ENCODE results near the gene CUTA. TPM values are rescaled to one million over a fixed set of nuclear protein-coding genes. Genes with fewer than 3 reads are reported as not detected.

The CUTA gene
- polyA plus RNA-seq, 1 of the 3 experiments (the other 2 are of a cell fraction), result 444 TPM

DNA sequence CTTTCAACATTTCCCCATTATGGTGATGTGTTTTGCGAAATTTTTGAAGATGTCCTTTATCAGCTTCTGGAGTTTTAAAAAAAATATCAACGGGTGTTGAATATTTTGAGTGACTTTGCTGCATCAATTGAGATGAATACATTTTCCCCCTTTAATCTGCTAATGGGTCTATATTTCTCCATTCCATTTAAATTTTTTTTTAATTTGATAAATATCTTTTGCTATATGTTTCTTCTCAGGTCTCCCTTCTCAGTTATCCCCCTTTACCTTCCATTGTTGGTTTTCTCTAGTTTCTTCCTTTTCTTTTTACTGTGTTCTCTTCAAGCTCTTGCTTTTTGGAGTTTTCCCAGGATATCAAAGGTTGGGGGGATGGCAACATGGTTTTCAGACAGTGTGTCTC is 27.7 kb downstream of the CUTA start:
- CTCF ChIA-PET, result interaction anchor here (0.8 to 2.5 kb wide), 13 partner anchors 11 to 141 kb away, joined by 3 to 22 read pairs (median 5); partner anchors contain the start of genes CUTA and PHF1
- no peaks in the 10 kb centered on the region for H3K9me2 ChIP-seq
- no peak overlapping the region for H3K9ac ChIP-seq
- H3K9me3 ChIP-seq, result no peaks in the 10 kb centered on the region
- POLR2A ChIA-PET, result no interaction called here
- TF ChIP-seq RXRA (IDR thresholded peaks at IDR 0.05; ENCODE audit: borderline replicate concordance, low read depth) (no peak), CHD2 (IDR thresholded peaks at IDR 0.05; ENCODE audit: low read length, partially characterized antibody) (no peak), FOXJ3 (CRISPR knock-in tag; IDR thresholded peaks at IDR 0.05) (no peak), MXI1 (IDR thresholded peaks at IDR 0.05; ENCODE audit: low read depth, low read length) (no peak), TCF12 (IDR thresholded peaks at IDR 0.05) (no peak), ELF1 (IDR thresholded peaks at IDR 0.05) (no peak), SIN3A (IDR thresholded peaks at IDR 0.05; ENCODE audit: borderline replicate concordance, low read depth, low read length) (no peak), JUND (IDR thresholded peaks at IDR 0.05) (no peak), EZH2phosphoT487 (IDR thresholded peaks at IDR 0.05; ENCODE audit: borderline replicate concordance, low read depth) (no peak), MEF2A (IDR thresholded peaks at IDR 0.05; ENCODE audit: borderline replicate concordance, low read depth) (no peak), RCOR1 (IDR thresholded peaks at IDR 0.05; ENCODE audit: low read length) (no peak)
- TF ChIP-seq, protein P1, sequence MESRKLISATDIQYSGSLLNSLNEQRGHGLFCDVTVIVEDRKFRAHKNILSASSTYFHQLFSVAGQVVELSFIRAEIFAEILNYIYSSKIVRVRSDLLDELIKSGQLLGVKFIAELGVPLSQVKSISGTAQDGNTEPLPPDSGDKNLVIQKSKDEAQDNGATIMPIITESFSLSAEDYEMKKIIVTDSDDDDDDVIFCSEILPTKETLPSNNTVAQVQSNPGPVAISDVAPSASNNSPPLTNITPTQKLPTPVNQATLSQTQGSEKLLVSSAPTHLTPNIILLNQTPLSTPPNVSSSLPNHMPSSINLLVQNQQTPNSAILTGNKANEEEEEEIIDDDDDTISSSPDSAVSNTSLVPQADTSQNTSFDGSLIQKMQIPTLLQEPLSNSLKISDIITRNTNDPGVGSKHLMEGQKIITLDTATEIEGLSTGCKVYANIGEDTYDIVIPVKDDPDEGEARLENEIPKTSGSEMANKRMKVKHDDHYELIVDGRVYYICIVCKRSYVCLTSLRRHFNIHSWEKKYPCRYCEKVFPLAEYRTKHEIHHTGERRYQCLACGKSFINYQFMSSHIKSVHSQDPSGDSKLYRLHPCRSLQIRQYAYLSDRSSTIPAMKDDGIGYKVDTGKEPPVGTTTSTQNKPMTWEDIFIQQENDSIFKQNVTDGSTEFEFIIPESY (IDR thresholded peaks at IDR 0.05; ENCODE audit: borderline replicate concordance, low read depth), result no peak
- TF ChIP-seq, protein P2, sequence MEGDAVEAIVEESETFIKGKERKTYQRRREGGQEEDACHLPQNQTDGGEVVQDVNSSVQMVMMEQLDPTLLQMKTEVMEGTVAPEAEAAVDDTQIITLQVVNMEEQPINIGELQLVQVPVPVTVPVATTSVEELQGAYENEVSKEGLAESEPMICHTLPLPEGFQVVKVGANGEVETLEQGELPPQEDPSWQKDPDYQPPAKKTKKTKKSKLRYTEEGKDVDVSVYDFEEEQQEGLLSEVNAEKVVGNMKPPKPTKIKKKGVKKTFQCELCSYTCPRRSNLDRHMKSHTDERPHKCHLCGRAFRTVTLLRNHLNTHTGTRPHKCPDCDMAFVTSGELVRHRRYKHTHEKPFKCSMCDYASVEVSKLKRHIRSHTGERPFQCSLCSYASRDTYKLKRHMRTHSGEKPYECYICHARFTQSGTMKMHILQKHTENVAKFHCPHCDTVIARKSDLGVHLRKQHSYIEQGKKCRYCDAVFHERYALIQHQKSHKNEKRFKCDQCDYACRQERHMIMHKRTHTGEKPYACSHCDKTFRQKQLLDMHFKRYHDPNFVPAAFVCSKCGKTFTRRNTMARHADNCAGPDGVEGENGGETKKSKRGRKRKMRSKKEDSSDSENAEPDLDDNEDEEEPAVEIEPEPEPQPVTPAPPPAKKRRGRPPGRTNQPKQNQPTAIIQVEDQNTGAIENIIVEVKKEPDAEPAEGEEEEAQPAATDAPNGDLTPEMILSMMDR (IDR thresholded peaks at IDR 0.05), result no peak
- TF ChIP-seq, protein P3, sequence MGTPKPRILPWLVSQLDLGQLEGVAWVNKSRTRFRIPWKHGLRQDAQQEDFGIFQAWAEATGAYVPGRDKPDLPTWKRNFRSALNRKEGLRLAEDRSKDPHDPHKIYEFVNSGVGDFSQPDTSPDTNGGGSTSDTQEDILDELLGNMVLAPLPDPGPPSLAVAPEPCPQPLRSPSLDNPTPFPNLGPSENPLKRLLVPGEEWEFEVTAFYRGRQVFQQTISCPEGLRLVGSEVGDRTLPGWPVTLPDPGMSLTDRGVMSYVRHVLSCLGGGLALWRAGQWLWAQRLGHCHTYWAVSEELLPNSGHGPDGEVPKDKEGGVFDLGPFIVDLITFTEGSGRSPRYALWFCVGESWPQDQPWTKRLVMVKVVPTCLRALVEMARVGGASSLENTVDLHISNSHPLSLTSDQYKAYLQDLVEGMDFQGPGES (IDR thresholded peaks at IDR 0.05; ENCODE audit: low read depth, low read length), result no peak
- peak overlapping the region in 1 of 2 experiments; percentile 87; a peak in 1 of 4 replicates for H3K27ac ChIP-seq (ENCODE audit: low read depth in 2 of 2, low read length in 1 of 2)
- no peak overlapping the region for H3K4me3 ChIP-seq (ENCODE audit: low read depth in 2 of 2, low read length in 1 of 2)
- H3K4me1 ChIP-seq (ENCODE audit: control insufficient read depth in 1 of 2, insufficient read depth in 2 of 2, low read depth in 1 of 2, low read length in 1 of 2), result peaks cover 0 to 16% of the 10 kb centered on the region in 2 experiments; a peak in 3 of 4 replicates
- H3K27me3 ChIP-seq (ENCODE audit: insufficient read depth), result no peaks in the 10 kb centered on the region
- H3K79me2 ChIP-seq (ENCODE audit: insufficient read depth), result peaks cover 36% of the 10 kb centered on the region
- H4K20me1 ChIP-seq (ENCODE audit: insufficient read depth), result peaks cover 4% of the 10 kb centered on the region; the same call in 1 of the 2 replicates
- H3F3A ChIP-seq (replicated peaks; ENCODE audit: insufficient read depth), result peaks cover 5% of the 10 kb centered on the region
- H2AFZ ChIP-seq (ENCODE audit: low read depth), result no peak overlapping the region; the same call in 1 of the 2 replicates
- no peak for DNase-seq
- 85% methylated on average over 2 of the region's 2 CpGs for WGBS (ENCODE audit: low lambda C conversion rate)
- H3K4me2 ChIP-seq, result no peak overlapping the region
- H3K36me3 ChIP-seq (replicated peaks in 1 of 2; ENCODE audit: control insufficient read depth in 1 of 2, insufficient read depth in 2 of 2, low read length in 1 of 2), result no peaks in the 10 kb centered on the region

Measured in SK-N-SH (cell line).